HEK293 (cell line): ENCODE data around the gene AGO3.
A peak's percentile ranks its signal among the peaks of the same experiment; 100 is the strongest.

Experiments used
- CTCF ChIA-PET: fragments of 350-600 bp; formaldehyde crosslinking; extraction: SDS; loops from one replicate; lab custom pipeline; 2021; ENCODE audit warnings: antibody characterized with exemption; lab: Yijun Ruan, JAX
- POLR2A ChIA-PET: fragments of 300-600 bp; formaldehyde crosslinking; extraction: SDS; loops from one replicate; lab custom pipeline; 2020; ENCODE audit warnings: antibody characterized with exemption, inconsistent platforms; lab: Yijun Ruan, JAX
- H3K27ac ChIP-seq: fragments of 200-500 bp; sonication (Bioruptor generic); 2 replicates; pipeline ENCODE4 v1.5.1; 2014; ENCODE audit warnings: low read depth, low read length, control low read depth, inconsistent platforms; ENCODE audit errors: extremely low read depth
- H3K36me3 ChIP-seq, 2 experiments: fragments of 200-500 bp in 1 of 2; sonication (Bioruptor generic) in 1 of 2; 1 replicate in 1 of 2; 2 replicates in 1 of 2; pipeline ENCODE4 v1.5.1; 2014 to 2017; ENCODE audit warnings: inconsistent platforms in 2 of 2, low read length in 2 of 2; ENCODE audit not compliant: control insufficient read depth in 2 of 2, insufficient read depth in 1 of 2
- H3K4me1 ChIP-seq: fragments of 200-500 bp; sonication (Bioruptor generic); 2 replicates; pipeline ENCODE4 v1.5.1; 2014; ENCODE audit warnings: mild to moderate bottlenecking, low read length, inconsistent platforms; ENCODE audit not compliant: control insufficient read depth, insufficient read depth
- H3K4me3 ChIP-seq: 2 replicates; pipeline ENCODE4 v1.5.1; 2011; ENCODE audit warnings: low read depth, mild to moderate bottlenecking, control low read depth, low read length, moderate library complexity
- H3K9me3 ChIP-seq: fragments of 200-500 bp; sonication (Bioruptor generic); 2 replicates; pipeline ENCODE4 v1.5.1; 2014; ENCODE audit warnings: low read depth, low read length, inconsistent platforms; ENCODE audit not compliant: control insufficient read depth, insufficient read depth
- ATF2 ChIP-seq: fragments of 450-650 bp; formaldehyde crosslinking; IDR thresholded peaks from 2 replicates; pipeline ENCODE4 v1.5.1; 2016; ENCODE audit warnings: missing biosample characterization, missing genetic modification characterization, low read depth
- CTCF ChIP-seq: fragments of 450-650 bp; formaldehyde crosslinking; IDR thresholded peaks from 2 replicates; pipeline ENCODE4 v1.5.1; 2016; ENCODE audit warnings: missing biosample characterization, missing genetic modification characterization
- HOXC10 ChIP-seq: sonication (generic); formaldehyde crosslinking; IDR thresholded peaks from 2 replicates; pipeline ENCODE4 v1.8.1; 2023; ENCODE audit warnings: mild to moderate bottlenecking, missing genetic modification reagents
- MYNN ChIP-seq: fragments of 450-650 bp; formaldehyde crosslinking; IDR thresholded peaks from 2 replicates; pipeline ENCODE4 v1.5.1; 2016; ENCODE audit warnings: missing biosample characterization, missing genetic modification characterization, borderline replicate concordance
- ZBTB1 ChIP-seq: fragments of 450-650 bp; formaldehyde crosslinking; IDR thresholded peaks from 2 replicates; pipeline ENCODE4 v1.5.1; 2016; ENCODE audit warnings: missing biosample characterization, missing genetic modification characterization
- ZBTB49 ChIP-seq: fragments of 450-650 bp; formaldehyde crosslinking; IDR thresholded peaks from 2 replicates; pipeline ENCODE4 v1.5.1; 2016; ENCODE audit warnings: missing biosample characterization, missing genetic modification characterization, low read depth
- ZNF239 ChIP-seq: fragments of 450-650 bp; formaldehyde crosslinking; IDR thresholded peaks from 2 replicates; pipeline ENCODE4 v1.5.1; 2016; ENCODE audit warnings: missing biosample characterization, missing genetic modification characterization
- ZNF248 ChIP-seq: fragments of 450-650 bp; formaldehyde crosslinking; IDR thresholded peaks from 2 replicates; pipeline ENCODE4 v1.5.1; 2017; ENCODE audit warnings: missing biosample characterization, missing genetic modification characterization
- ZNF624 ChIP-seq: fragments of 450-650 bp; formaldehyde crosslinking; IDR thresholded peaks from 2 replicates; pipeline ENCODE4 v1.5.1; 2017; ENCODE audit warnings: missing biosample characterization, missing genetic modification characterization
- ZNF664 ChIP-seq: fragments of 450-650 bp; formaldehyde crosslinking; IDR thresholded peaks from 2 replicates; pipeline ENCODE4 v1.5.1; 2016; ENCODE audit warnings: missing biosample characterization, missing genetic modification characterization
- ZNF692 ChIP-seq: fragments of 450-650 bp; formaldehyde crosslinking; IDR thresholded peaks from 2 replicates; pipeline ENCODE4 v1.5.1; 2016; ENCODE audit warnings: missing biosample characterization, missing genetic modification characterization
- ZNF776 ChIP-seq: fragments of 450-650 bp; formaldehyde crosslinking; IDR thresholded peaks from 2 replicates; pipeline ENCODE4 v1.5.0; 2017; ENCODE audit warnings: missing biosample characterization, missing genetic modification characterization, borderline replicate concordance
- TF ChIP-seq, protein P1 (sequence below): fragments of 450-650 bp; formaldehyde crosslinking; IDR thresholded peaks from 2 replicates; pipeline ENCODE4 v1.5.1; 2016; ENCODE audit warnings: missing biosample characterization, missing genetic modification characterization
- TF ChIP-seq, protein P2 (sequence below): fragments of 450-650 bp; formaldehyde crosslinking; IDR thresholded peaks from 2 replicates; pipeline ENCODE4 v1.5.1; 2016; ENCODE audit warnings: missing biosample characterization, missing genetic modification characterization
- TF ChIP-seq, protein P3 (sequence below): fragments of 450-650 bp; formaldehyde crosslinking; IDR thresholded peaks from 2 replicates; pipeline ENCODE4 v1.5.1; 2017; ENCODE audit warnings: missing biosample characterization, missing genetic modification characterization

AGO3 gene

GRCh38 chr1:35939484-35939883 is 8.6 kb downstream of the AGO3 start:
- H3K36me3 ChIP-seq: no peaks in the 10 kb centered on the region
- peaks cover 12% of the 10 kb centered on the region for H3K4me1 ChIP-seq
- H3K9me3 ChIP-seq: no peaks in the 10 kb centered on the region
- H3K27ac ChIP-seq: no peak overlapping the region
- H3K4me3 ChIP-seq: no peak overlapping the region
- ChIA-PET POLR2A (no interaction called here), CTCF (no interaction called here)
- peak; percentile 48; the same call in 1 of the 2 replicates for TF ChIP-seq ZNF664 (tag by site-specific recombination)
- TF ChIP-seq ZNF624 (tag by site-specific recombination): no peak
- TF ChIP-seq, protein P1, sequence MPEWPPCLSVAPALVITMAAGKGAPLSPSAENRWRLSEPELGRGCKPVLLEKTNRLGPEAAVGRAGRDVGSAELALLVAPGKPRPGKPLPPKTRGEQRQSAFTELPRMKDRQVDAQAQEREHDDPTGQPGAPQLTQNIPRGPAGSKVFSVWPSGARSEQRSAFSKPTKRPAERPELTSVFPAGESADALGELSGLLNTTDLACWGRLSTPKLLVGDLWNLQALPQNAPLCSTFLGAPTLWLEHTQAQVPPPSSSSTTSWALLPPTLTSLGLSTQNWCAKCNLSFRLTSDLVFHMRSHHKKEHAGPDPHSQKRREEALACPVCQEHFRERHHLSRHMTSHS (tag by site-specific recombination): no peak

DNA sequence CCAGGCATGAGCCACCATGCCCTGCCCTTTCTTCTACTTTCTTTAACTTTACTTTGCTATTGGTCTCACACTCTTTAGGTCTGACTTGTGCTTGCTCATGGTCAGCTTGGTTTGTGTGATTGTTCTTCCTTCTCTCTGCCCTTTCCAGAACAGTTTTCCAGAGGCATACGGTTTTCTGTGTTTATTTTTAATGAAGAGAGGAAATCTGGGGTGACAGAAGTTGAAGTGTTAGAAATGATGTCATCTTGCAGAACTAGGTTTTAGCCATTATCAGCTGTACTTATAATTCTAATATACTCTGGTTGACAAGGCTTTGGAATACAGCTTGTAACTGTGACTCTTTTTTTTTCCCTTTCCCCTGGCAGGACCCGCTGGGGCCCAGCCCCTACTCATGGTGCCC is 14.4 kb downstream of the AGO3 start:
- Histone ChIP-seq H3K36me3 (peaks cover 3 to 8% of the 10 kb centered on the region in 2 experiments; a peak in 2 of 3 replicates), H3K27ac (no peak overlapping the region), H3K9me3 (no peaks in the 10 kb centered on the region), H3K4me1 (no peaks in the 10 kb centered on the region), H3K4me3 (no peak overlapping the region)
- ChIA-PET CTCF (interaction anchor here (1.2 kb wide), 1 partner anchor 71 kb away, joined by 4 read pairs; no protein-coding TSS in a partner anchor), POLR2A (no interaction called here)
- TF ChIP-seq ZBTB49 (tag by site-specific recombination) (no peak), ZNF248 (tag by site-specific recombination) (no peak), MYNN (tag by site-specific recombination) (no peak), ZNF692 (tag by site-specific recombination) (0 out of 2 replicates have a peak, but pooled peaks have one; percentile 23), ZNF239 (no peak), ATF2 (tag by site-specific recombination) (peak; percentile 67; the same call in 1 of the 2 replicates)
- TF ChIP-seq, protein P2, sequence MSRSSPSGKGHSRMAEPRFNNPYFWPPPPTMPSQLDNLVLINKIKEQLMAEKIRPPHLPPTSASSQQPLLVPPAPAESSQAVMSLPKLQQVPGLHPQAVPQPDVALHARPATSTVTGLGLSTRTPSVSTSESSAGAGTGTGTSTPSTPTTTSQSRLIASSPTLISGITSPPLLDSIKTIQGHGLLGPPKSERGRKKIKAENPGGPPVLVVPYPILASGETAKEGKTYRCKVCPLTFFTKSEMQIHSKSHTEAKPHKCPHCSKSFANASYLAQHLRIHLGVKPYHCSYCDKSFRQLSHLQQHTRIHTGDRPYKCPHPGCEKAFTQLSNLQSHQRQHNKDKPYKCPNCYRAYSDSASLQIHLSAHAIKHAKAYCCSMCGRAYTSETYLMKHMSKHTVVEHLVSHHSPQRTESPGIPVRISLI (tag by site-specific recombination): no peak
- TF ChIP-seq, protein P3, sequence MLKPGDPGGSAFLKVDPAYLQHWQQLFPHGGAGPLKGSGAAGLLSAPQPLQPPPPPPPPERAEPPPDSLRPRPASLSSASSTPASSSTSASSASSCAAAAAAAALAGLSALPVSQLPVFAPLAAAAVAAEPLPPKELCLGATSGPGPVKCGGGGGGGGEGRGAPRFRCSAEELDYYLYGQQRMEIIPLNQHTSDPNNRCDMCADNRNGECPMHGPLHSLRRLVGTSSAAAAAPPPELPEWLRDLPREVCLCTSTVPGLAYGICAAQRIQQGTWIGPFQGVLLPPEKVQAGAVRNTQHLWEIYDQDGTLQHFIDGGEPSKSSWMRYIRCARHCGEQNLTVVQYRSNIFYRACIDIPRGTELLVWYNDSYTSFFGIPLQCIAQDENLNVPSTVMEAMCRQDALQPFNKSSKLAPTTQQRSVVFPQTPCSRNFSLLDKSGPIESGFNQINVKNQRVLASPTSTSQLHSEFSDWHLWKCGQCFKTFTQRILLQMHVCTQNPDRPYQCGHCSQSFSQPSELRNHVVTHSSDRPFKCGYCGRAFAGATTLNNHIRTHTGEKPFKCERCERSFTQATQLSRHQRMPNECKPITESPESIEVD (tag by site-specific recombination): 0 out of 2 replicates have a peak, but pooled peaks have one; percentile 30

DNA sequence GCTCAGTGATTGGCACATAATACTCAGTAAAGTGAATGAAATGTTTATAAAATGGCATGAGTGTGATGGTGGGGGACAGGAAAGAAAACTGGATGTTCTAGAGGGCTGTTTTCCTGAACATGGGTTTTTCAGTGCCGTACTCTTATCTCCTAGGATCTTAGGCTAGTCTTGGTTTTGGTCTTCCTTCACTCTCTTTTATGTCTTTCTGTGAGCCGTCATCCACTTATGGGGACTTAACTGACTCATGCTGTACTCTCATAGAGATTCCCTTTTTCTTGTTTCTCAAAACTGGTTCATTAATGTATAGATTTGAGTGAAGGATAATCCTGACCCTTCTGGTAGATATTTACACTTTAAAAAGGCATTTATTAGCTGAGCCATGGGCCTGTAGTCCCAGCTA is 16.6 kb downstream of the AGO3 start:
- ChIA-PET CTCF (no interaction called here), POLR2A (interaction anchor here (0.6 kb wide), 1 partner anchor 149 kb away, joined by 3 read pairs; no protein-coding TSS in a partner anchor)
- no peaks in the 10 kb centered on the region for H3K9me3 ChIP-seq
- no peaks in the 10 kb centered on the region for H3K4me1 ChIP-seq
- H3K4me3 ChIP-seq: no peak overlapping the region
- H3K36me3 ChIP-seq: peaks cover 6 to 8% of the 10 kb centered on the region in 2 experiments; a peak in 2 of 3 replicates
- no peak overlapping the region for H3K27ac ChIP-seq
- no peak for TF ChIP-seq ATF2 (tag by site-specific recombination)
- no peak for TF ChIP-seq ZBTB1 (tag by site-specific recombination)
- no peak for TF ChIP-seq HOXC10 (CRISPR knock-in tag)
- no peak for TF ChIP-seq CTCF
- no peak for TF ChIP-seq ZNF776 (tag by site-specific recombination)
